GM21619 (cell line): ENCODE results near the gene SDHB.

Experiments used
- ATAC-seq: cut with Tn5 transposase; IDR thresholded peaks from one replicate; pipeline ENCODE4 v1.9.1; 2021; ENCODE audit not compliant: unreplicated experiment

The SDHB gene

DNA sequence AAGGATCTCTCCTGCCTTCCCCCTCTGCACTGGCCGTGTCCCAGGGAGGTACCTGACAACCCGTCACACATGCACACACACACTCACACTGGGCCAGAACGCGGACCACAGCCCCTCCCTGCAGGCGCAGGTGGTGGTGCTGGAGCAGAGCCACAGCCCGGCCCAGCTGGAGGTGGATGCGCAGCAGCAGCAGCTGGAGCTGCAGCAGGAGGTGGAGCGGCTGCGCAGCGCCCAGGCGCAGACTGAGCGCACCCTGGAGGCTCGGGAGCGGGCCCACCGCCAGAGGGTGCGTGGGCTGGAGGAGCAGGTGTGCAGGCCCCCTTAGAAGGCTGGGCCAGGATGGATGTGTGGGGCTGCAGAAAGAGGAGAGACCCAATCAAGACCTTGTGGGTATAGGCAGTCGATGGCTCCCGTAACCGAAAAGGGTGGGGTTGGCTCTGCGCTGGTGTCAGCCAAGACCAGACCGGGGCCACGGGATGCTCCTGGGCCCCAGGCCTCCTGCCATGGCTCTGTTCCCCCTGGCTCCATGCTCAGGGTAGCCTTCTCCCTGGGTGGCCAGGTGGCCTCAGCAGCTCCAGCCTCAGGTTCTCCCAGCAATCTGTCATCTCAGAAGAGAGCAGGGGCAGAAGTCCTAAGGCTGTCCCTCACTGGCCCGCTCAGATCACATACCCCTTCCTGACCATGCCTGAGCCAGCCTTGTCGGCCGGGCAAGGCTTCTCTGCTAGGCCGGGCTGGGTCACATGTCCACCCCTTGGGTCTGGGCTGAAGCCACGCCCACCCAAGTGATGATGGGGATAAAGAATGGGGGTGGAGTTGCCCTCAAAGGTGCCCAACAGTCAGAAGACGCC lies 82.3 kb downstream of the SDHB start:
- no peak for ATAC-seq

DNA sequence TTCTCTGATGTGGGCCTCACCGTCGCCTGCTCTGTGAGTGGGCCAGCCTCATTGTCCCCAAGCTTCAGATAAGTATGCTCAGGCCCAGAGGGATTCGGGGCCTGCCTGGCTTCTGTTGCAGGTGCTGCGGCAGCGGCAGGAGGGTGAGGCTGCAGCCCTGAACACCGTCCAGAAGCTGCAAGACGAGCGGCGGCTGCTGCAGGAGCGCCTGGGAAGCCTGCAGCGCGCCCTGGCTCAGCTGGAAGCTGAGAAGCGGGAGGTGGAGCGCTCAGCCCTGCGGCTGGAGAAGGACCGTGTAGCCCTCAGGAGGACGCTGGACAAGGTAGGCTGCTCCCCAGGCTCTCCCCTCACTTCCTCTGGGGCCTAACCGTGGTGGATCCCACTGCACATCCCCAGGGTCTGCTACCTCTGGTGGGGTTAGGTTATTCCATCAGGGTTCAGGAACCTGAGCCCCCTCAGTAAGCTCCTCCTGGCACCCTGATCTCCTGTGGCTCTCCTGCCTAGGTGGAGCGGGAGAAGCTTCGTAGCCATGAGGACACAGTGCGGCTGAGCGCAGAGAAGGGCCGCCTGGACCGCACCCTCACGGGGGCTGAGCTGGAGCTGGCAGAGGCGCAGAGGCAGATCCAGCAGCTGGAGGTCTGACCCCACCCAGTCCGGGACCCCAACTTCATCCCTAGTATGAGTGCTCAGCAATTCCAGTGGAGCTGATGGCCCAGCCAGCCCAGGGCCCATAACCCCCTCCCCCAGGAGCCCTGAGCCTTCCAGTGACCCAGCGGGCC lies 83.5 kb downstream of the SDHB start:
- ATAC-seq = no peak

DNA sequence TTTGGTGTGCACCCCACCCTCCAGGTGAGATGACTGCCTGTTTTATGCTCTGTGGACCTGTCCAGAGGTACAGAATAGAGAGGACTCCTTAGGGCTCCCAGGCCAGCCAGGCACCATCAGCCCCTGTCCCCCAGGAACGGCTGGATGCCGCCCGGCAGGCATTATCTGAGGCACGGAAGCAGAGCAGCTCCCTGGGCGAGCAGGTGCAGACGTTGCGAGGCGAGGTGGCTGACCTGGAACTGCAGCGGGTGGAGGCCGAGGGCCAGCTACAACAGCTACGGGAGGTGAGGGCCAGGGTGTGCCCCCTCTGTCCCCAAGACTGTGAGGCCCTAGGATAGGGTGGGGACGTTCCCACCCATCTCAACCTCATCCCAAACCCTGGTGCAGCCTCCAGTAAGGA lies 84.2 kb downstream of the SDHB start:
- no peak for ATAC-seq

DNA sequence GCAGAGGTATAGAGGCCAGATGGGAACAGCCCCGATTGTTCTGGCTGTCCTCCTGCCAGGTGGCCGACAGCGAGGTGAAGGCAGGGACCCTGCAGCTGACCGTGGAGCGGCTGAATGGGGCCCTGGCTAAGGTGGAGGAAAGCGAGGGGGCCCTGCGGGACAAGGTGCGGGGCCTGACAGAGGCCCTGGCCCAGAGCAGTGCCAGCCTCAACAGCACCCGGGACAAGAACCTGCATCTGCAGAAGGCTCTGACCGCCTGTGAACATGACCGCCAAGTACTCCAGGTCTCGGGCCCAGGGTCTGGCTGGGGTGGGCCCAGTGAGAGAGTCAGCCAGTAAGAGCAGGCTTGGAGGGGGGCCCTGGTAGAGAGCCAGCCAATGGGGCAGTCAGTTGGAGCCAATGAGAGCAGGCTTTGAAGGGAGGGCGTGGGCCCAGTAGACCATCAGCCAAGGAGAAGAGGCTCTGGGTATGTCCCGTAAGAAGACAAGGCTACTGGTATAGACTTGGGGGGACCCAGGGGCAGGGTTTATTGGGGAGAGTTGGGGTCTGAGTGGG lies 84.7 kb downstream of the SDHB start:
- ATAC-seq = no peak
